SHP77 treated with DMSO at 0.1 percent for 48 hours (cell line): ENCODE measurements around the gene COA3.

ENCODE experiments used
- DNase-seq: peaks from one replicate; lab custom pipeline; 2025; lab: John Stamatoyannopoulos, UW

COA3 gene

DNA sequence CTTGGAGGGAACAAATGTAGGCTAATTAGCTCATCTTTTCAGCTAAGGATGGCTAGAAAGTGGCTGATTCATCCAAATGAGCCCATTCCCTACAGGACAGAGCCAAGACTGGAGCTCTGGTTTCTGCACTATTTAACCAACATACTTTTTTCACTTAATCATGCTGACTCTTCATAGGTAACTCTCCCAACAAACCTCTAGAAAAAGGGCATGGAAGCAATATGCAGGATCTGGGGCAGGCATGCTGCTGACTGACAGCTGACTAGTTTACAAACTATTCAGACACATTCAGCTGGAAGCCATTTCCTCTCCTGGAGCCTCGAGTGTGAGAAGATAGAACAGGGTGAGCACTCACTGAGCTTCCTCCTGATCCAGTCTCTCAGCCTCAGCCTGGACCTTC is 19.4 kb upstream of the COA3 start:
- DNase-seq, result no peak

- DNase-seq, result no peak
Measured at GRCh38 chr17:42814633-42815399, 16.3 kb upstream of the COA3 start.

GRCh38 chr17:42809250-42809649 is 10.7 kb upstream of the COA3 start:
- no peak for DNase-seq

DNA sequence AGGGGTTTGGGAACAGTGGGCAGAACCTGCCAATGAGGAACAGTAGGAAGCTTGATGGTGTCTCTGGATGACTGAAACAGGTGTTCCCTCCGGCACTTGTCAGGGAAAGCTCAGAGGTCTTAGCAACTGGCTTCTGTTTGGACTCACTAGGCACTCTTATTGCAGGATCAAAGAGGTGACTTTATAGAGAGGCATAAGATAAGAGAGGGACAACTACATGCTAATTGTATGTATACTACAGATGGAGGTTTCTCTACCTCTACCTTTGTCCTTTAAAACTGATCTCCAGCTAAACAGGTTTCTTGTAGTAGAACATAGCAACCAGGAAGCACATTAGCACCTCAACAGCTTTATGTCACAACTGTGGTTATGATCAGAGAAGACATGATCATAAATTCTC is 7.7 kb upstream of the COA3 start:
- no peak for DNase-seq

DNA sequence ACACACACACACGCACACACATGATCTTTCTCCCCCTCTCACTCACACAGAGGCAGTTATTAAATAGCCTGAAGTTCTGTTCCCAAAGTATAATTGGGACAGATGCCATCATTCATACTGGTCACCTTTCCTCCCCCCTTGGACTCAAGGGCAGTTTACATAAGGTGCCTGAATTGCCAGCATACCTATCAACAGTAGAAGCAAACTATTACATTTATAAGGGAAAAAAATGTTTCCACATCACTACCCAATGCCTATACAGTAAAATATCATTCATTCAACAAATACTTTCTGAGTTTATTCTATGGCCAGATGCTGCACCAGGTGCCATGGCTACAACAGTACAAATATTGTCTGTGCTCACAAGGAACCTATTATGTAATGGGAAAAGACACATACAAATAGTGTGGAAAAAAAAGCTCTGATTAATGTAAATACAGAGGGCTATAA is 6.4 kb upstream of the COA3 start:
- peak; percentile 5 for DNase-seq

GRCh38 chr17:42803074-42803883 is 4.8 kb upstream of the COA3 start:
- DNase-seq, result no peak

GRCh38 chr17:42798011-42798382 is 507 bp downstream of the COA3 start:
- DNase-seq, result no peak

GRCh38 chr17:42797067-42798007 is 1.2 kb downstream of the COA3 start:
- DNase-seq, result no peak

DNA sequence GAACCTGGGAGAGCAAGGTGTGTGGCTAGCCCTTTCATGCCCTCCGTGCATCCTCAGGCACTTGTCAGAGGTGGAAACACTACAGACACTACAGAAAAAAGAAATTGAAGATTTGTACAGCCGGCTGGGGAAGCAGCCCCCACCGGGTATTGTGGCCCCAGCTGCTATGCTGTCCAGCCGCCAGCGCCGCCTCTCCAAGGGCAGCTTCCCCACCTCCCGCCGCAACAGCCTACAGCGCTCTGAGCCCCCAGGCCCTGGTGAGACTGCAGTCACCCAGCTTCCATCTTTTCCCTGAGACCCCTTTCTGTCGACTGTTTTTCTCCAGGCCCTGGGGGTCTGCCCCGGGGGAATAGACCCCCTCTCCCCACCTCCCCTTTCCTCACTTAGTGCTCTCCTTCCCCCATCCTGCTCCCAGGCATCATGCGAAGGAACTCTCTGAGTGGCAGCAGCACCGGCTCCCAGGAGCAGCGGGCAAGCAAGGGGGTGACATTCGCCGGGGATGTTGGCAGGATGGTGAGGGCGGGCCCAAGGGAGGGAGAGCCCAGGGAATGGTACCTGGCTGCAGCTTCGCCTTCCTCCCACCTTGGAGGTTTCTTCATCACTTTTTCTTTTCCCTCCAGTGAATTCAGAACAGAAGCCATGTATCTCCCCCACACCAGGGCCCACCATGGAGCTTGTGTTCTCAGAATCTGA is 2.3 kb downstream of the COA3 start:
- no peak for DNase-seq

- no peak for DNase-seq
Measured at GRCh38 chr17:42795465-42795864, 3.0 kb downstream of the COA3 start.

DNA sequence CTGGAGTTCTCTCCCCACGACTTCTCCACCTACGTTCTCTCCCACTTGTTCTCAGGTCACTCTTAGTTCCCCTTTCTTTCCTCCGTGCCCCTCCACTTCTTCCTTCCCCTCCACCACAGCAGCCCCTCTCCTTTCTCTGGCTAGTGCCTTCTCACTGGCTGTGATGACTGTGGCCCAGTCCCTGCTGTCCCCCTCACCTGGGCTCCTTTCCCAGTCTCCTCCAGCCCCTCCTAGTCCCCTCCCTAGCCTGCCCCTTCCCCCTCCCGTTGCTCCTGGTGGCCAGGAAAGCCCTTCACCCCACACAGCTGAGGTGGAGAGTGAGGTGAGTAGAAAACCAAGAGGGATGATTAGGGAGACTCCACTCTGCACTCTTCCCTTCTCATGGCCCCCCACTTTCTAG is 3.4 kb downstream of the COA3 start:
- DNase-seq, result no peak

- no peak for DNase-seq
Measured at GRCh38 chr17:42792545-42792944, 6.0 kb downstream of the COA3 start.

- DNase-seq, result no peak
Measured at GRCh38 chr17:42791948-42792347, 6.6 kb downstream of the COA3 start.

DNA sequence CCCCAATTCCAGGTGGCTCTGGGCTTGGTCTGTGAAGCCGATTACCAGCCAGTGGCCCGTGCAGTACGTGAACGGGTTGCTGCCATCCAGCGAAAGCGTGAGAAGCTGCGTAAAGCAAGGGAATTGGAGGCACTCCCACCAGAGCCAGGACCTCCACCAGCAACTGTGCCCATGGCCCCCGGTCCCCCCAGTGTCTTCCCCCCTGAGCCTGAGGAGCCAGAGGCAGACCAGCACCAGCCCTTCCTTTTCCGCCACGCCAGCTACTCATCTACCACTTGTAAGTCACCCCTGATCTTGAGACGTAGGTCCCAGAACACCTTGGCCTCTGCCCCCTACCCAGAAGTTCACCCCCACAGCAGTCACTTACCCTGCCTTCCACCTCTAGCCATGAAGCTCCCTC is 11.2 kb downstream of the COA3 start:
- no peak for DNase-seq

DNA sequence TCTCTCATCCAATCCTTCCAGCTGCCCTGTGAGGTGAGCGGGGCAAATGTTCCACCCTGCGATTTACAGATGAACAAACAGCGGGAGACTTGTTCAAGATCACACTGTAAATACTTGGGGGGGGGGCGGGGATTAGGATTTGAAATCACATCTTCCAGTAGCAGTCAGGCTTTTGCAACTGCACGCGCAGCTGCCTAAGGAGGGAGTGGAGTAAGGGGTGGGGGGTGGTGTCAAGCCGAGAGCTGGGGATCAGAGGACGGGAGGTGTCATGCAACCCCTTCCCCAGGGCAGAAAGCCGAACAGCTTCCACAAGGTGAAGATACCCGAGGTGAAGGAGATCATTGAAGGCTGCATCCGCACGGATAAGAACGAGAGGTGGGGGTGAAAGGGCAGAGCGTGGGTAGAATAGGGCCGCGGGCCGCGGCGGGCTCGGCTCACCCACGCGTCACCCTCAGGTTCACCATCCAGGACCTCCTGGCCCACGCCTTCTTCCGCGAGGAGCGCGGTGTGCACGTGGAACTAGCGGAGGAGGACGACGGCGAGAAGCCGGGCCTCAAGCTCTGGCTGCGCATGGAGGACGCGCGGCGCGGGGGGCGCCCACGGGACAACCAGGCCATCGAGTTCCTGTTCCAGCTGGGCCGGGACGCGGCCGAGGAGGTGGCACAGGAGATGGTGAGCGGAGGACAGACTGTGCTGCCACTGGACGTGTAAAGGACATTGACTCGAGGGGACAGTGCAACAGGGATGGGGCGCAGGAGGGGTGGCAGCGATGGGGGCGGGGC is 13.5 kb downstream of the COA3 start:
- no peak for DNase-seq

- DNase-seq, result no peak
Measured at GRCh38 chr17:42784409-42784808, 14.1 kb downstream of the COA3 start.

- DNase-seq, result no peak
Measured at GRCh38 chr17:42783791-42784138, 14.7 kb downstream of the COA3 start.

GRCh38 chr17:42783062-42783790 is 15.3 kb downstream of the COA3 start:
- no peak for DNase-seq

- no peak for DNase-seq
Measured at GRCh38 chr17:42782166-42783061, 16.1 kb downstream of the COA3 start.
